GM12865 (cell line): Measurements from ENCODE around the gene NFIA.

ENCODE experiments used
- DNase-seq: peaks from one replicate; pipeline ENCODE4 v3.0.0; 2010; ENCODE audit warnings: low read depth
- H3K4me3 ChIP-seq: 2 replicates; pipeline ENCODE4 v1.5.1; 2011; ENCODE audit warnings: mild to moderate bottlenecking, low read depth, low read length, control low read depth
- CTCF ChIP-seq: IDR thresholded peaks from 2 replicates; pipeline ENCODE4 v1.5.1; 2011; ENCODE audit warnings: low read length, control low read depth, low read depth, inconsistent platforms; ENCODE audit not compliant: insufficient read depth; ENCODE audit errors: missing control alignments

The NFIA gene

GRCh38 chr1:61253059-61253735 is 170.8 kb downstream of the NFIA start:
- H3K4me3 ChIP-seq = no peak overlapping the region
- no peak for TF ChIP-seq CTCF
- DNase-seq = peak; percentile 47

- TF ChIP-seq CTCF = no peak
- DNase-seq = no peak
- no peak overlapping the region for H3K4me3 ChIP-seq
These were observed 171.7 kb downstream of the NFIA start for GRCh38 chr1:61253912-61254633.

GRCh38 chr1:61254634-61255357 is 172.4 kb downstream of the NFIA start:
- no peak overlapping the region for H3K4me3 ChIP-seq
- TF ChIP-seq CTCF = no peak
- no peak for DNase-seq

- H3K4me3 ChIP-seq = no peak overlapping the region
- no peak for TF ChIP-seq CTCF
- no peak for DNase-seq
These were observed 173.0 kb downstream of the NFIA start for GRCh38 chr1:61255358-61255703.

- TF ChIP-seq CTCF = no peak
- H3K4me3 ChIP-seq = no peak overlapping the region
- no peak for DNase-seq
These were observed 177.2 kb downstream of the NFIA start for GRCh38 chr1:61259379-61260148.

GRCh38 chr1:61260171-61260570 is 177.8 kb downstream of the NFIA start:
- DNase-seq = no peak
- TF ChIP-seq CTCF = no peak
- no peak overlapping the region for H3K4me3 ChIP-seq
